ENCODE data around the gene USP17L11. TPM values are rescaled to one million over a fixed set of nuclear protein-coding genes. Genes with fewer than 3 reads are reported as not detected.
"Not testable (repeated sequence)": the region's sequence is repeated elsewhere in the genome, so short reads cannot be mapped to it uniquely, and the experiment has no call there.

USP17L11 gene
- not detected for polyA plus RNA-seq

GRCh38 chr4:9215105-9215504, at the start of gene USP17L11:
TSS of gene USP17L11 (plus strand) at chr4:9215405. CDS start at chr4:9215405, 0 bp downstream.
- not testable (repeated sequence) for H3K27me3 ChIP-seq (ENCODE audit: control insufficient read depth in 1 of 2, insufficient read depth in 2 of 2, low read length in 2 of 2); H3K9me3 ChIP-seq (ENCODE audit: control insufficient read depth in 2 of 2, insufficient read depth in 1 of 2, low read depth in 1 of 2, low read length in 1 of 2); H3K27ac ChIP-seq (ENCODE audit: low read depth in 2 of 2, low read length in 1 of 2); H3K4me1 ChIP-seq (ENCODE audit: control insufficient read depth in 2 of 2, insufficient read depth in 2 of 2, low read length in 1 of 2); H3K4me3 ChIP-seq (ENCODE audit: low read depth in 1 of 2, low read length in 2 of 2); H3K36me3 ChIP-seq (ENCODE audit: control insufficient read depth in 2 of 2, insufficient read depth in 2 of 2, low read length in 1 of 2)
- WGBS, 2 donors, result 93% methylated on average over 10 of the region's 14 CpGs; no CpG with 5 or more reads in 1 of the 2 donors

GRCh38 chr4:9165990-9166389, 49.2 kb upstream of the USP17L11 start:
- H3K27me3 ChIP-seq (ENCODE audit: control insufficient read depth in 1 of 2, insufficient read depth in 2 of 2, low read length in 2 of 2); H3K9me3 ChIP-seq (ENCODE audit: control insufficient read depth in 2 of 2, insufficient read depth in 1 of 2, low read depth in 1 of 2, low read length in 1 of 2); H3K4me3 ChIP-seq (ENCODE audit: low read depth in 1 of 2, low read length in 2 of 2); H3K4me1 ChIP-seq (ENCODE audit: control insufficient read depth in 2 of 2, insufficient read depth in 2 of 2, low read length in 1 of 2); H3K36me3 ChIP-seq (ENCODE audit: control insufficient read depth in 2 of 2, insufficient read depth in 2 of 2, low read length in 1 of 2); H3K27ac ChIP-seq (ENCODE audit: low read depth in 2 of 2, low read length in 1 of 2): not testable (repeated sequence)
- WGBS, 2 donors, result 20% methylated on average over 8 of the region's 8 CpGs; no CpG with 5 or more reads in 1 of the 2 donors

- not testable (repeated sequence) for H3K4me1 ChIP-seq (ENCODE audit: control insufficient read depth in 2 of 2, insufficient read depth in 2 of 2, low read length in 1 of 2); H3K36me3 ChIP-seq (ENCODE audit: control insufficient read depth in 2 of 2, insufficient read depth in 2 of 2, low read length in 1 of 2); H3K4me3 ChIP-seq (ENCODE audit: low read depth in 1 of 2, low read length in 2 of 2); H3K27ac ChIP-seq (ENCODE audit: low read depth in 2 of 2, low read length in 1 of 2); H3K27me3 ChIP-seq (ENCODE audit: control insufficient read depth in 1 of 2, insufficient read depth in 2 of 2, low read length in 2 of 2); H3K9me3 ChIP-seq (ENCODE audit: control insufficient read depth in 2 of 2, insufficient read depth in 1 of 2, low read depth in 1 of 2, low read length in 1 of 2)
- 76% methylated on average over 10 of the region's 11 CpGs; no CpG with 5 or more reads in 1 of the 2 donors for WGBS, 2 donors
These were observed 45.3 kb upstream of the USP17L11 start, which contains the start of gene FAM90A26 for GRCh38 chr4:9169791-9170459. TSS of gene FAM90A26 (plus strand) at chr4:9170409. CDS start at chr4:9173173, 2,764 bp downstream.

- H3K36me3 ChIP-seq (ENCODE audit: control insufficient read depth in 2 of 2, insufficient read depth in 2 of 2, low read length in 1 of 2); H3K4me3 ChIP-seq (ENCODE audit: low read depth in 1 of 2, low read length in 2 of 2); H3K27ac ChIP-seq (ENCODE audit: low read depth in 2 of 2, low read length in 1 of 2); H3K27me3 ChIP-seq (ENCODE audit: control insufficient read depth in 1 of 2, insufficient read depth in 2 of 2, low read length in 2 of 2); H3K9me3 ChIP-seq (ENCODE audit: control insufficient read depth in 2 of 2, insufficient read depth in 1 of 2, low read depth in 1 of 2, low read length in 1 of 2); H3K4me1 ChIP-seq (ENCODE audit: control insufficient read depth in 2 of 2, insufficient read depth in 2 of 2, low read length in 1 of 2): not testable (repeated sequence)
- 91% methylated on average over 12 of the region's 13 CpGs; no CpG with 5 or more reads in 1 of the 2 donors for WGBS, 2 donors
These were observed 4.8 kb upstream of the USP17L11 start, which contains the start of gene USP17L10 for GRCh38 chr4:9210357-9210756. TSS of gene USP17L10 (plus strand) at chr4:9210657. CDS start at chr4:9210657, 0 bp downstream.

- H3K4me3 ChIP-seq (ENCODE audit: low read depth in 1 of 2, low read length in 2 of 2); H3K27ac ChIP-seq (ENCODE audit: low read depth in 2 of 2, low read length in 1 of 2); H3K9me3 ChIP-seq (ENCODE audit: control insufficient read depth in 2 of 2, insufficient read depth in 1 of 2, low read depth in 1 of 2, low read length in 1 of 2); H3K4me1 ChIP-seq (ENCODE audit: control insufficient read depth in 2 of 2, insufficient read depth in 2 of 2, low read length in 1 of 2); H3K36me3 ChIP-seq (ENCODE audit: control insufficient read depth in 2 of 2, insufficient read depth in 2 of 2, low read length in 1 of 2); H3K27me3 ChIP-seq (ENCODE audit: control insufficient read depth in 1 of 2, insufficient read depth in 2 of 2, low read length in 2 of 2): not testable (repeated sequence)
- WGBS, 2 donors, result 72 to 82% methylated on average over 11 of the region's 14 CpGs
These were observed 504 bp upstream of the USP17L11 start for GRCh38 chr4:9214701-9215100.

- no CpG with 5 or more reads among the region's 13 CpGs for WGBS, 2 donors
- not testable (repeated sequence) for H3K27ac ChIP-seq (ENCODE audit: low read depth in 2 of 2, low read length in 1 of 2); H3K36me3 ChIP-seq (ENCODE audit: control insufficient read depth in 2 of 2, insufficient read depth in 2 of 2, low read length in 1 of 2); H3K9me3 ChIP-seq (ENCODE audit: control insufficient read depth in 2 of 2, insufficient read depth in 1 of 2, low read depth in 1 of 2, low read length in 1 of 2); H3K27me3 ChIP-seq (ENCODE audit: control insufficient read depth in 1 of 2, insufficient read depth in 2 of 2, low read length in 2 of 2); H3K4me3 ChIP-seq (ENCODE audit: low read depth in 1 of 2, low read length in 2 of 2); H3K4me1 ChIP-seq (ENCODE audit: control insufficient read depth in 2 of 2, insufficient read depth in 2 of 2, low read length in 1 of 2)
These were observed 4.6 kb downstream of the USP17L11 start, which contains the start of gene USP17L12 for GRCh38 chr4:9219852-9220251. TSS of gene USP17L12 (plus strand) at chr4:9220152. CDS start at chr4:9220152, 0 bp downstream.

DNA sequence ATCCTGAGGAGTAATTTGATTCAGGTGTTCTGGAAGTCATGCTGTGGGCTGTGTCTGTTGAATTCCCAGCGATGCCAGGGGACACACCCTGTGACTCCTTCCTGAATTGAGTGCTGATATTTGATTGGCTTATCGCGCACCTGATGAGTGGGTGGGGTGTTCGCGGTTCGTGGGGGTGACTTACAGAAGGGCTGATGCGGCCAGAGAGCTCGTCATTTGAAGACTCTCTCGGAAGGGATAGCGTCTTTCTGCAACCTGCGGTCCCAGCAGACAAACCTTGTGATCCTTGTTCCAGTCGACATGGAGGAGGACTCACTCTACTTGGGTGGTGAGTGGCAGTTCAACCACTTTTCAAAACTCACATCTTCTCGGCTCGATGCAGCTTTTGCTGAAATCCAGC, 9.4 kb downstream of the USP17L11 start, which contains the start of gene USP17L13:
TSS of gene USP17L13 (plus strand) at position 301 of the 400 bp plus-strand sequence. CDS start at position 301, 0 bp downstream.
- H3K4me1 ChIP-seq (ENCODE audit: control insufficient read depth in 2 of 2, insufficient read depth in 2 of 2, low read length in 1 of 2); H3K9me3 ChIP-seq (ENCODE audit: control insufficient read depth in 2 of 2, insufficient read depth in 1 of 2, low read depth in 1 of 2, low read length in 1 of 2); H3K4me3 ChIP-seq (ENCODE audit: low read depth in 1 of 2, low read length in 2 of 2); H3K27me3 ChIP-seq (ENCODE audit: control insufficient read depth in 1 of 2, insufficient read depth in 2 of 2, low read length in 2 of 2); H3K27ac ChIP-seq (ENCODE audit: low read depth in 2 of 2, low read length in 1 of 2); H3K36me3 ChIP-seq (ENCODE audit: control insufficient read depth in 2 of 2, insufficient read depth in 2 of 2, low read length in 1 of 2): not testable (repeated sequence)
- WGBS, 2 donors, result no CpG with 5 or more reads among the region's 14 CpGs

GRCh38 chr4:9230249-9230648, 15.0 kb downstream of the USP17L11 start:
- not testable (repeated sequence) for H3K4me1 ChIP-seq (ENCODE audit: control insufficient read depth in 2 of 2, insufficient read depth in 2 of 2, low read length in 1 of 2); H3K27ac ChIP-seq (ENCODE audit: low read depth in 2 of 2, low read length in 1 of 2); H3K27me3 ChIP-seq (ENCODE audit: control insufficient read depth in 1 of 2, insufficient read depth in 2 of 2, low read length in 2 of 2); H3K36me3 ChIP-seq (ENCODE audit: control insufficient read depth in 2 of 2, insufficient read depth in 2 of 2, low read length in 1 of 2); H3K9me3 ChIP-seq (ENCODE audit: control insufficient read depth in 2 of 2, insufficient read depth in 1 of 2, low read depth in 1 of 2, low read length in 1 of 2); H3K4me3 ChIP-seq (ENCODE audit: low read depth in 1 of 2, low read length in 2 of 2)
- 89 to 90% methylated on average over 4 to 6 of the region's 8 CpGs for WGBS, 2 donors

DNA sequence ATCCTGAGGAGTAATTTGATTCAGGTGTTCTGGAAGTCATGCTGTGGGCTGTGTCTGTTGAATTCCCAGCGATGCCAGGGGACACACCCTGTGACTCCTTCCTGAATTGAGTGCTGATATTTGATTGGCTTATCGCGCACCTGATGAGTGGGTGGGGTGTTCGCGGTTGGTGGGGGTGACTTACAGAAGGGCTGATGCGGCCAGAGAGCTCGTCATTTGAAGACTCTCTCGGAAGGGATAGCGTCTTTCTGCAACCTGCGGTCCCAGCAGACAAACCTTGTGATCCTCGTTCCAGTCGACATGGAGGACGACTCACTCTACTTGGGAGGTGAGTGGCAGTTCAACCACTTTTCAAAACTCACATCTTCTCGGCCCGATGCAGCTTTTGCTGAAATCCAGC, 18.9 kb downstream of the USP17L11 start, which contains the start of gene USP17L15:
TSS of gene USP17L15 (plus strand) at position 301 of the 400 bp plus-strand sequence. CDS start at position 301, 0 bp downstream.
- H3K27me3 ChIP-seq (ENCODE audit: control insufficient read depth in 1 of 2, insufficient read depth in 2 of 2, low read length in 2 of 2); H3K36me3 ChIP-seq (ENCODE audit: control insufficient read depth in 2 of 2, insufficient read depth in 2 of 2, low read length in 1 of 2); H3K9me3 ChIP-seq (ENCODE audit: control insufficient read depth in 2 of 2, insufficient read depth in 1 of 2, low read depth in 1 of 2, low read length in 1 of 2); H3K4me3 ChIP-seq (ENCODE audit: low read depth in 1 of 2, low read length in 2 of 2); H3K4me1 ChIP-seq (ENCODE audit: control insufficient read depth in 2 of 2, insufficient read depth in 2 of 2, low read length in 1 of 2); H3K27ac ChIP-seq (ENCODE audit: low read depth in 2 of 2, low read length in 1 of 2): not testable (repeated sequence)
- no CpG with 5 or more reads among the region's 15 CpGs for WGBS, 2 donors

- not testable (repeated sequence) for H3K9me3 ChIP-seq (ENCODE audit: control insufficient read depth in 2 of 2, insufficient read depth in 1 of 2, low read depth in 1 of 2, low read length in 1 of 2); H3K4me3 ChIP-seq (ENCODE audit: low read depth in 1 of 2, low read length in 2 of 2); H3K36me3 ChIP-seq (ENCODE audit: control insufficient read depth in 2 of 2, insufficient read depth in 2 of 2, low read length in 1 of 2); H3K27ac ChIP-seq (ENCODE audit: low read depth in 2 of 2, low read length in 1 of 2); H3K27me3 ChIP-seq (ENCODE audit: control insufficient read depth in 1 of 2, insufficient read depth in 2 of 2, low read length in 2 of 2); H3K4me1 ChIP-seq (ENCODE audit: control insufficient read depth in 2 of 2, insufficient read depth in 2 of 2, low read length in 1 of 2)
- WGBS, 2 donors, result 75 to 86% methylated on average over 8 to 11 of the region's 12 CpGs
These were observed 23.3 kb downstream of the USP17L11 start for GRCh38 chr4:9238461-9238860.

Data from esophagus (tissue), 2 donors.